Testis (tissue), 3 donors: ENCODE data around the gene FARP1. TPM values are rescaled to one million over a fixed set of nuclear protein-coding genes. Genes with fewer than 3 reads are reported as not detected.

Experiments
- DNase-seq: peaks from one replicate; pipeline ENCODE4 v3.0.0-alpha.2; 2019
- H3K27ac ChIP-seq, 2 donors: fragments of 200-600 bp; sonication (generic); one replicate each; pipeline ENCODE4 v1.5.1; 2019
- H3K27me3 ChIP-seq: fragments of 200-600 bp; sonication (generic); one replicate; pipeline ENCODE4 v1.5.1; 2019
- H3K36me3 ChIP-seq: fragments of 200-600 bp; sonication (generic); one replicate; pipeline ENCODE4 v1.5.1; 2017; ENCODE audit warnings: low read depth; ENCODE audit errors: missing control alignments
- H3K4me1 ChIP-seq: fragments of 200-600 bp; sonication (generic); one replicate; pipeline ENCODE4 v1.5.1; 2019
- H3K4me3 ChIP-seq, 2 donors: fragments of 200-600 bp; sonication (generic); one replicate each; pipeline ENCODE4 v1.5.1; 2017 to 2019
- H3K9me3 ChIP-seq: fragments of 200-600 bp; sonication (generic); one replicate; pipeline ENCODE4 v1.5.1; 2017
- CTCF ChIP-seq, 3 experiments: fragments of 450-650 bp in 2 of 3; fragments of 200-600 bp in 1 of 3; sonication (generic) in 1 of 3; IDR thresholded peaks; one replicate each; pipeline ENCODE4 v1.5.1; 2016 to 2019; ENCODE audit warnings: antibody characterized with exemption in 3 of 3, mild to moderate bottlenecking in 2 of 3, moderate library complexity in 1 of 3
- POLR2A ChIP-seq: fragments of 450-650 bp; IDR thresholded peaks from one replicate; pipeline ENCODE4 v1.6.1; 2017; ENCODE audit warnings: antibody characterized with exemption, mild to moderate bottlenecking, moderate library complexity
- WGBS, 2 donors: methylation state at CpG; one replicate each; pipeline ENCODE4 v1.1.5; 2018; 5-methylcytosine and 5-hydroxymethylcytosine counted together
- intact Hi-C: fragments of 100-400 bp; cut with DNase I; formaldehyde crosslinking; loops from one replicate; pipeline ENCODE4 v1.15.1; 2023; ENCODE audit warnings: low total_unique reads
- polyA plus RNA-seq: library from polyadenylated mRNA; stranded (reverse); fragments of 350-450 nt; fragmentation: Illumina TruSeq; extraction: RNeasy Lipid Tissue Mini Kit (QIAGEN cat#74804); gene quantifications from one replicate; pipeline ENCODE4 v1.2.3, GENCODE V29; 2014; ENCODE audit warnings: low read depth, low replicate concordance; ENCODE audit not compliant: insufficient read depth
- total RNA-seq, 2 donors: library from RNA; depleted of rRNA; stranded (reverse); fragments of >200 nt; gene quantifications; one replicate each; pipeline ENCODE4 v1.2.3, GENCODE V29; 2016

The FARP1 gene
- total and polyA plus RNA-seq, 3 donors from 2014 or later = 54.0 to 130 (median 69.1) TPM

GRCh38 chr13:98200211-98200878, 57.5 kb downstream of the FARP1 start:
- Histone ChIP-seq H3K4me3 (no peak overlapping the region), H3K4me1 (no peaks in the 10 kb centered on the region), H3K27me3 (no peaks in the 10 kb centered on the region), H3K9me3 (no peaks in the 10 kb centered on the region), H3K36me3 (no peaks in the 10 kb centered on the region), H3K27ac (no peak overlapping the region)
- intact Hi-C loops = no loop called here
- 85 to 93% methylated on average over 5 of the region's 5 CpGs for WGBS, 2 donors
- DNase-seq = no peak
- TF ChIP-seq POLR2A = no peak
- no peak for TF ChIP-seq CTCF (IDR thresholded peaks at IDR 0.05)

DNA sequence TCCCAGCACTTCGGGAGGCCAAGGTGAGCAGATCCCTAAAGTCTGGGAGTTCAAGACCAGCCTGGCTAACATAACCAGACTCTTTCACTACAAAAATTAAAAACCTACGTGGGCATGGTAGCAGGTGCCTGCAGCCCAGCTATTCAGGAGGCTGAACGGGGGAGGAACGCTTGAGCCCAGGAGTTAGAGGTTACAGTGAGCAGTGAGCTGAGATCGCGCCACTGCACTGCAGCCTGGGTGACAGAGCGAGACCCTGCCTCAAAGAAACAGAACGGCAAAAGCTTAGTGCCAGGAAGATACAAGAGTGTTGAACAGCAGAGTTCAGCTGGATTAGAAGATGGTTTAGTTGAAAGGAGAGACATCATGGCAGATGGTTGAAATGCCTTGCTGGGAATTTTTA, 58.3 kb downstream of the FARP1 start:
- WGBS, 2 donors = 85 to 90% methylated on average over 8 of the region's 8 CpGs
- TF ChIP-seq CTCF (IDR thresholded peaks at IDR 0.05) (no peak), POLR2A (no peak)
- DNase-seq = no peak

GRCh38 chr13:98201984-98202383, 59.1 kb downstream of the FARP1 start:
- no peak overlapping the region for H3K27ac ChIP-seq
- no peak overlapping the region for H3K4me3 ChIP-seq
- no peaks in the 10 kb centered on the region for H3K27me3 ChIP-seq
- H3K9me3 ChIP-seq = no peaks in the 10 kb centered on the region
- intact Hi-C loops = no loop called here
- WGBS, 2 donors = 77 to 84% methylated on average over 6 of the region's 6 CpGs
- DNase-seq = no peak
- TF ChIP-seq POLR2A (no peak), CTCF (IDR thresholded peaks at IDR 0.05) (no peak)
- no peaks in the 10 kb centered on the region for H3K4me1 ChIP-seq
- no peaks in the 10 kb centered on the region for H3K36me3 ChIP-seq

More for the DNA sequence above, 58.3 kb downstream of the FARP1 start:
- no peak overlapping the region for H3K4me3 ChIP-seq
- no peaks in the 10 kb centered on the region for H3K9me3 ChIP-seq
- no peak overlapping the region for H3K27ac ChIP-seq
- intact Hi-C loops = no loop called here
- H3K4me1 ChIP-seq = no peaks in the 10 kb centered on the region
- no peaks in the 10 kb centered on the region for H3K36me3 ChIP-seq
- H3K27me3 ChIP-seq = no peaks in the 10 kb centered on the region

- no peak overlapping the region for H3K27ac ChIP-seq
- H3K4me1 ChIP-seq = no peaks in the 10 kb centered on the region
- DNase-seq = no peak
- intact Hi-C loops = no loop called here
- H3K27me3 ChIP-seq = no peaks in the 10 kb centered on the region
- no peaks in the 10 kb centered on the region for H3K9me3 ChIP-seq
- 74 to 94% methylated on average over 8 of the region's 8 CpGs for WGBS, 2 donors
- TF ChIP-seq CTCF (IDR thresholded peaks at IDR 0.05) (no peak), POLR2A (no peak)
- no peaks in the 10 kb centered on the region for H3K36me3 ChIP-seq
- H3K4me3 ChIP-seq = no peak overlapping the region
Measured at GRCh38 chr13:98203646-98204326, 60.9 kb downstream of the FARP1 start.
